Measurements from ENCODE around the gene M1AP.

Gene M1AP

GRCh38 chr2:74551942-74552913 lies 95.9 kb downstream of the M1AP start:
- TF ChIP-seq CTCF (IDR thresholded peaks at IDR 0.05; ENCODE audit: low read depth, low read length) = no peak
- no peak for DNase-seq (ENCODE audit: extremely low read depth, low read depth)

- TF ChIP-seq CTCF (IDR thresholded peaks at IDR 0.05; ENCODE audit: low read depth, low read length) = no peak
- DNase-seq (ENCODE audit: extremely low read depth, low read depth) = no peak
These were observed 96.6 kb downstream of the M1AP start for GRCh38 chr2:74551530-74551929.

GRCh38 chr2:74550231-74550630 lies 97.9 kb downstream of the M1AP start:
- no peak for TF ChIP-seq CTCF (IDR thresholded peaks at IDR 0.05; ENCODE audit: low read depth, low read length)
- DNase-seq (ENCODE audit: extremely low read depth, low read depth) = no peak

- no peak for TF ChIP-seq CTCF (IDR thresholded peaks at IDR 0.05; ENCODE audit: low read depth, low read length)
- DNase-seq (ENCODE audit: extremely low read depth, low read depth) = no peak
These were observed 99.0 kb downstream of the M1AP start for GRCh38 chr2:74548900-74549826.

- no peak for TF ChIP-seq CTCF (IDR thresholded peaks at IDR 0.05; ENCODE audit: low read depth, low read length)
- no peak for DNase-seq (ENCODE audit: extremely low read depth, low read depth)
These were observed 99.7 kb downstream of the M1AP start for GRCh38 chr2:74548285-74548899.

GRCh38 chr2:74546004-74546403 lies 102.1 kb downstream of the M1AP start:
- DNase-seq (ENCODE audit: extremely low read depth, low read depth) = no peak
- no peak for TF ChIP-seq CTCF (IDR thresholded peaks at IDR 0.05; ENCODE audit: low read depth, low read length)

Data from AG09319 (cell line).